ENCODE data around the gene MCF2L. TPM values are rescaled to one million over a fixed set of nuclear protein-coding genes. Genes with fewer than 3 reads are reported as not detected.

The MCF2L gene
- total RNA-seq, 1 experiment from 2014 or later, result 9.5 TPM

- no peak overlapping the region for H3K27ac ChIP-seq (ENCODE audit: low read depth, low read length, poor library complexity, severe bottlenecking)
- TF ChIP-seq EZH2 (IDR thresholded peaks at IDR 0.05; ENCODE audit: borderline replicate concordance, low read depth, low read length, poor library complexity, severe bottlenecking) (no peak), CTCF (conservative IDR thresholded peaks at IDR 0.05; ENCODE audit: low read depth, low read length) (no peak)
- POLR2A ChIA-PET (ENCODE audit: low non-redundant PET), result no interaction called here
- H3K9me3 ChIP-seq (ENCODE audit: low read depth, low read length, poor library complexity, severe bottlenecking), result peaks cover 5% of the 10 kb centered on the region
- H3K4me1 ChIP-seq (ENCODE audit: insufficient read depth, low read length, poor library complexity, severe bottlenecking), result no peaks in the 10 kb centered on the region
- no TSS peak for BruUV-seq (replicated peaks)
- DNase-seq (ENCODE audit: low spot score), result no peak
- peaks cover 16% of the 10 kb centered on the region for H3K27me3 ChIP-seq (replicated peaks; ENCODE audit: insufficient read depth, low read depth, low read length, poor library complexity)
- intact Hi-C loops (cut with micrococcal nuclease; ENCODE audit: unreplicated experiment), result no loop called here
- H3K4me3 ChIP-seq (ENCODE audit: low read depth, low read length, poor library complexity, severe bottlenecking), result no peak overlapping the region
- CTCF ChIA-PET, result no interaction called here
- H3K36me3 ChIP-seq (ENCODE audit: insufficient read depth, low read length, poor library complexity, severe bottlenecking), result no peaks in the 10 kb centered on the region
Measured at GRCh38 chr13:113058988-113059850, 90.2 kb downstream of the MCF2L start.

GRCh38 chr13:113059891-113060290, 90.9 kb downstream of the MCF2L start:
- Histone ChIP-seq H3K9me3 (ENCODE audit: low read depth, low read length, poor library complexity, severe bottlenecking) (peaks cover 5% of the 10 kb centered on the region), H3K4me3 (ENCODE audit: low read depth, low read length, poor library complexity, severe bottlenecking) (no peak overlapping the region), H3K4me1 (ENCODE audit: insufficient read depth, low read length, poor library complexity, severe bottlenecking) (no peaks in the 10 kb centered on the region), H3K27me3 (replicated peaks; ENCODE audit: insufficient read depth, low read depth, low read length, poor library complexity) (peaks cover 11% of the 10 kb centered on the region), H3K36me3 (ENCODE audit: insufficient read depth, low read length, poor library complexity, severe bottlenecking) (no peaks in the 10 kb centered on the region), H3K27ac (ENCODE audit: low read depth, low read length, poor library complexity, severe bottlenecking) (no peak overlapping the region)
- intact Hi-C loops (cut with micrococcal nuclease; ENCODE audit: unreplicated experiment), result no loop called here
- DNase-seq (ENCODE audit: low spot score), result no peak
- TF ChIP-seq EZH2 (IDR thresholded peaks at IDR 0.05; ENCODE audit: borderline replicate concordance, low read depth, low read length, poor library complexity, severe bottlenecking), result no peak
- TF ChIP-seq CTCF (conservative IDR thresholded peaks at IDR 0.05; ENCODE audit: low read depth, low read length), result no peak
- BruUV-seq (replicated peaks), result no TSS peak
- POLR2A ChIA-PET (ENCODE audit: low non-redundant PET), result no interaction called here
- CTCF ChIA-PET, result no interaction called here

GRCh38 chr13:113060557-113061270, 91.7 kb downstream of the MCF2L start:
- BruUV-seq (replicated peaks), result no TSS peak
- POLR2A ChIA-PET (ENCODE audit: low non-redundant PET), result no interaction called here

More at GRCh38 chr13:113060557-113061270, 91.7 kb downstream of the MCF2L start:
- Histone ChIP-seq H3K9me3 (ENCODE audit: low read depth, low read length, poor library complexity, severe bottlenecking) (peaks cover 5% of the 10 kb centered on the region), H3K27ac (ENCODE audit: low read depth, low read length, poor library complexity, severe bottlenecking) (no peak overlapping the region), H3K4me3 (ENCODE audit: low read depth, low read length, poor library complexity, severe bottlenecking) (no peak overlapping the region), H3K27me3 (replicated peaks; ENCODE audit: insufficient read depth, low read depth, low read length, poor library complexity) (peaks cover 5% of the 10 kb centered on the region), H3K36me3 (ENCODE audit: insufficient read depth, low read length, poor library complexity, severe bottlenecking) (no peaks in the 10 kb centered on the region), H3K4me1 (ENCODE audit: insufficient read depth, low read length, poor library complexity, severe bottlenecking) (no peaks in the 10 kb centered on the region)
- intact Hi-C loops (cut with micrococcal nuclease; ENCODE audit: unreplicated experiment), result no loop called here
- DNase-seq (ENCODE audit: low spot score), result no peak
- CTCF ChIA-PET, result interaction anchor here (0.6 kb wide), 1 partner anchor 27 kb away, joined by 5 read pairs; no protein-coding TSS in a partner anchor
- TF ChIP-seq CTCF (conservative IDR thresholded peaks at IDR 0.05; ENCODE audit: low read depth, low read length) (no peak), EZH2 (IDR thresholded peaks at IDR 0.05; ENCODE audit: borderline replicate concordance, low read depth, low read length, poor library complexity, severe bottlenecking) (no peak)
